GM13977 (cell line): Measurements from ENCODE around the gene CORO1C.
"Not testable (repeated sequence)": the region's sequence is repeated elsewhere in the genome, so short reads cannot be mapped to it uniquely, and the experiment has no call there.

Experiments
- DNase-seq: peaks from one replicate; pipeline ENCODE4 v3.0.0; 2012; ENCODE audit warnings: low spot score
- CTCF ChIP-seq: IDR thresholded peaks from 2 replicates; pipeline ENCODE4 v1.5.1; 2012; ENCODE audit warnings: mild to moderate bottlenecking, control low read depth; ENCODE audit not compliant: insufficient read depth; ENCODE audit errors: extremely low read depth, missing control alignments
- in situ Hi-C: fragments of 300-500 bp; cut with MboI; formaldehyde crosslinking; loops from one replicate; pipeline ENCODE4 v1.12.0; 2022; ENCODE audit warnings: low sequenced_read_pairs, low pct_unique_long_range_greater_than_20kb, mixed read lengths, inconsistent platforms; ENCODE audit not compliant: unreplicated experiment

Gene CORO1C

GRCh38 chr12:108633081-108633533 is 98.2 kb downstream of the CORO1C start:
- in situ Hi-C loops: no loop called here
- no peak for DNase-seq
- no peak for TF ChIP-seq CTCF

GRCh38 chr12:108631261-108631660 is 100.1 kb downstream of the CORO1C start:
- in situ Hi-C loops, DNase-seq: not testable (repeated sequence)

- in situ Hi-C loops: no loop called here
- no peak for TF ChIP-seq CTCF
- no peak for DNase-seq
Measured at GRCh38 chr12:108630481-108631207, 100.7 kb downstream of the CORO1C start.

- no peak for DNase-seq
- no peak for TF ChIP-seq CTCF
- in situ Hi-C loops: no loop called here
Measured at GRCh38 chr12:108629824-108630476, 101.4 kb downstream of the CORO1C start.

- DNase-seq: no peak
- in situ Hi-C loops: no loop called here
Measured at GRCh38 chr12:108629151-108629550, 102.2 kb downstream of the CORO1C start.

GRCh38 chr12:108627134-108627920 is 104.0 kb downstream of the CORO1C start:
- no peak for TF ChIP-seq CTCF
- in situ Hi-C loops: no loop called here

More at GRCh38 chr12:108629151-108629550, 102.2 kb downstream of the CORO1C start:
- no peak for TF ChIP-seq CTCF

More at GRCh38 chr12:108627134-108627920, 104.0 kb downstream of the CORO1C start:
- no peak for DNase-seq
